ENCODE data around the gene ALG3.
A peak's percentile ranks its signal among the peaks of the same experiment; 100 is the strongest.

Gene ALG3

DNA sequence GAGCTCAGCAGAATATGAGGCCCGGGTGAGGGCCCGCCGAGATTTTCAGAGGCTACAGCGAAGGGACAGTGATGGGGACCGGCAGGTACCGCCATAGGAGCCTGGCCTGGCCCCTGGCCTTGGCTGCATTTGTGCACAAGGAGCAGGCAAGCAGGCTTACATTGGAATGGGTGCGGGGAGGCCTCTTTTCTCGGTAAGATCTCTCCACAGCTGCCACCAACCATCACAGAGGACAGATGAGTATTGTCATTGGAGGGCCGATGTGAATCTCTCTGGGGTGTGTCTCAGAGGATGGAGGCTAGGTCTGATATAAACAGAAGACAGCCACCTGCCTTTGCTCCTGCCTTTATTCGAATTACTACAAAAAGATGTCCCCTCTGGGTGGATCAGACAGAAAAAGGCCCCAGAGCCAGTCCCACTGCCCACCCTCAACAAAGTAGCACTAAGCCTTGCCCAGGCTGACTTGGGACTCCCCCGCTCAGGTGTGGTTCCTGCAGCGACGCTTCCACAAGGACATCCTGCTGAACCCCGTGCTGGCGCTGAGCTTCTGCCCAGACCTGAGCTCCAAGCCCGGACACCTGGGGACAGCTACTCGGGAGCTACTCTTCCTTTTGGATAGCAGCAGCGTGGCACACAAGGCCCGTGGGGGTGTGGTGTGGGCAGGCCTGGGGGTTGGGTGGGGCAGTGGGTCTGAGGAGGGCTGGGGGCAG, 13.9 kb downstream of the ALG3 start:
- no peak for DNase-seq (ENCODE audit: low spot score)

DNA sequence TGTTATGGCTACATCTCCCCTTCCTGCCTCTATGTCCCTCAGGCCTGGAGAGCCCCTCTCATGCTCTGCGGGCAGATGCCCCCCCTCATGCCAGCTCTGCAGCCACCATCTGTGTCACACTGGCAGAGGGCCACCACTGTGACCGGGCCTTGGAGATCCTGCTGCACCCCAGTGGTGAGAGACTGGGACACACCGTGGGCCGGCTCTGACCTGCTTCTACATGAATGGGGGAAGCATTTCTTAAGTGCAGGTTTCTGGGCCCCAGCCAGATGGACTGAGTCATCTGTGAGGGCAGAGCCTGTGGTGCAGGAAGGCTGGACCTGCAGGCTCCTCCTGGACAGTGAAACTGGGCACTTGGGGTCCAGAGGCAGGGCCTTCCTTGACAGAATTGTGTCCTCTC, 14.5 kb downstream of the ALG3 start:
- peak; percentile 88 for DNase-seq (ENCODE audit: low spot score)

DNA sequence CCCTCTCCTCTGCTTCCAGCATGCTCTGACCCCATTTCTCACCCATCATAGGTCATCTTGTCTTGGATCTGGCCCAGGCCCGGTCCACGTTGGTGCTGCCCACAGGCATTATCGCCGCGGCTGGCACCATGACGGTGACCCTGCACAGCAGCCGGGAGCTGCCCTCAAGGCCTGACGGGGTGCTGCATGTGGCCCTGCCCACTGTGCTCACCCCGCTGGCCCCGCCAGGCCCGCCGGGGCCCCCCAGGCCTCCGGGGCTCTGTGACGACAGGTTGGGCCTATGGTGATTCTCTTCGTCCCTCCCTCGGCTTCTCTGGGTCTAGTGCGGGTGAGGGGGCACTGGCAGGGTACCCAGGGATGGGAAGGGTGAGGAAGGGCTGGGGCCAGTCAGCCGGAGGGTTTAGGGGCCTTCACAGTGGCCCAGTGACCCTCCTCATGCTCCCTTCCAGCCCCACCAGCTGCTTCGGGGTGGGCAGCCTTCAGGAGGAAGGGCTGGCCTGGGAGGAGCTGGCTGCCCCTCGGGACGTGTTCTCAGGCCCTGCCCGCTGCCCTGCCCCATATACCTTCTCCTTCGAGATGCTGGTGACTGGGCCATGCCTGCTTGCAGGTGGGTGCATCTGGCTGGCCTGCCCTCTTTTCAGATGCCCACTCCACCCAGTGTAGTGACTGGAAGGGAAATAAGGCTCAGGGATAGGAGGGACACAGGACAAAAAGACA, 15.5 kb downstream of the ALG3 start:
- DNase-seq (ENCODE audit: low spot score) = no peak

DNA sequence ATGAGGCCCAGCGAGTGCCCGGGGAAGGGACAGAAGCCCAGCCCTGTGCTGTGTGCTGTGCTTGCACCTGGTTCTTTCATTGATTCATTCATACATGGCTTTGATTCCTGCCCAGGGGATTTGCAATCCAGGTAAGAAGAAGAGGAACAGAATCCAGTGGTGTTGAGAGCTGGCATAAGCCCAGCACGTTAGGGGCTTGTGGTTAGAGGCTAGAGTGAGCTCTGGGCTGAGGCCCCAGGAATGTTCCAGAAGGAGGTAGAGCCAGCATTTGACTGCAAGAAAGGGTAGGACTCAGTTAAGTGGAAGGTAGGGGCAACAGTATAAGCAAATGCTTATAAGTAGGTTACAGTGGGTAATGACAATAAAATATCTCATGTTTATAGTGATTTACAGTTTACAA, 17.1 kb downstream of the ALG3 start:
- DNase-seq (ENCODE audit: low spot score) = no peak

DNA sequence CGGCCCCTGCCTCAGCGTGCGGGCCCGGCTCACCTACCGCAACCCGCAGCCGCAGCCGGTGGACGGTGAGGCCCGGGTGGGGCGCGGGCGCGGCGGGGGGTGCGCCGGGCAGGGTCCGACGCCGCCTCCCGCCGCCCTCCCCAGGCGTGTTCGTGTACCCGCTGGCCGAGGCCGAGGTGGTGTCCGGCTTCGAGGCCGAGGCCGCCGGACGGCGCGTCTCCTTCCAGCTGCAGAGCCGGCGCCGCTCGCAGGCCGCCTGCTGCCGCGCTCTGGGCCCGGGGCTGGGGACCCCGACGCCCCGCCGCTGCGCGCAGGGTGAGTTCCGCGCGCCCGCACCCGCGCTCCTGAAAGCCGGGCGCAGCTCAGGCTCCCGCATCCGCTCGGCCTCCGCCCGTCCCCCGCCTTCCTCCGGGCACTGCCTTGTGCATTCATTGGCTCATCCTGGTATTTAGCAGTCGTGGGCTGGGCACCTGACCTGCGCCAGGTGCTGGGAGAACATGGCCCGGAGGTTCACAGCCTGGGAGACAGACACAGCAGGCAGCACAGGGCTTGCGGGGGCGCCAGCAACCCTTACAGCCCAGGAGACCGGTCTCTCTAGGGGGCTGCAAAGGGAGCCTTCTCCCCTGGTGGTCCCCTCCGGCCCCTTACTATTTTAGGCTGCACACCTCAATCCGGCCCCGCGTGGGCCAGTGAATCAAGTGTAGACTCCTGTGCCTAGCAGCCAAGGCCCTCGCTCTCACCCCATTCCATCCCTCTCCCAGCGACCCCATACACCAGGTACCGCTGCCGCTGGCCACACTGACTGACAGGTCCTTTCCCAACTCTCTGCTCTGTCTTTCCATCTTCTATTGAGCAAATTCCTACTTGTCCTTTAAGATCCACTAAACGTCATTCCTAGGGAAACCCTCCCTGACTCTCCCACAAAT, 17.9 kb downstream of the ALG3 start:
- no peak for DNase-seq (ENCODE audit: low spot score)

DNA sequence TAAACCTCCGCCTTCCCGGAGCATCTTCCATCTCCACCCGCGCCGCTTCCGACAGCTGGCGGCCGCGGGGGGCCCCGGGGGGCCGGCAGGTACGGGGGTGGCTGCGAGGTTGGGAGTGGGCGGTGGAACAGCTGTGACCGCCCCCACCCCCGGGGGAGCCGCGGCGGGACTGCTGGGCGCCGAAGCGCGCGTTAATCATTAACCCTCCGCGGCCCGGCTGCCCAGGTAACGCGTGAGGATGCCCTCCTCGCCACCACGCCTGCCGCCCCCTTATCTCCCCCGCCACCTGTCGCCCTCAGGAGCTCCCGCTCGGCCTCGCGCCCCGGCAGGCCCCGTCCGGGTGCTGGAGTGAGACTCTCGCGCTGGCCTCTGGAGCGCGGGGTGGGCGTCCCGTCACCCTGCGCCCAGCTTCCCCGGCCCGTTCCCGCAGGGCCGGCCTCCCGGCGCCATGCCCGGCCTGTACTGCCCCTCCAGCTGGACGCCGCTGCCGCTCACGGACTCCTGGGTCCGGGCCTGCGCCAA, 18.6 kb downstream of the ALG3 start:
- no peak for DNase-seq (ENCODE audit: low spot score)

DNA sequence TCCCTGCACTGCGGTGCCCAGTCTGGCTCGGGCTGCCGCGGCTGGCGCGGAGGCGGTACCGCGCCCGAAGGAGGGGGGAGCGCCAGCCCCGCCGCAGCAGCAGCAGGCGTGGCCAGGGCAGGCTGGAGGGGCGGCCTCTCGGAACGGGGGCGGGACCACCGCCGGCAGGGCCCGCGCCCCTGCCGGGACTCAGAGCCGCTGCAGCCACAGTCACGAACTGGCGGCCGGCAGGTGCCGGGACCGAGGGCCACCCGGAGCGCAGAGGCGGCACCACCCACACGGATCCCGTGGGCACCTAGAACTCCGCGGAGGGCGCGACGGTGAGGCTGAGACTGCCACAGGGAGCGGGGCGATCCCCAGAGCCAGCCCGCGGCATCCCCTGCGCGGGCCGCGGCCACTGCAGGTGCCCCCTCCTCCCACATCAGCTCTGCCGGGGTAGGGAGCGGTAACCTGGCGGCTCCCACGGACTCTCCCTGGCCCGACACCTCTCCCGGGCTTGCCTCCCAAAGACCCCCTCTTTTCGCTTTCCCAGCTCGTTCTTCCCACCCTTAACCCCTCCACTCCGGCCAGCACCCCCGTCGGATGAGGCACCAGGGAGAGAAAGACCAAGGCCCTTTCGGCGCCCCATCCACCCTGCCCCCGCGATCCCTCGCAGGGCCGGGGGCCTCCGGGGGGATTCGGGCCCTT, 19.2 kb downstream of the ALG3 start, which contains the start of gene VWA5B2:
TSS of gene VWA5B2 (plus strand) at position 192 of the 687 bp plus-strand sequence. CDS start 944 bp downstream, outside the sequence.
- peak; percentile 83 for DNase-seq (ENCODE audit: low spot score)

DNA sequence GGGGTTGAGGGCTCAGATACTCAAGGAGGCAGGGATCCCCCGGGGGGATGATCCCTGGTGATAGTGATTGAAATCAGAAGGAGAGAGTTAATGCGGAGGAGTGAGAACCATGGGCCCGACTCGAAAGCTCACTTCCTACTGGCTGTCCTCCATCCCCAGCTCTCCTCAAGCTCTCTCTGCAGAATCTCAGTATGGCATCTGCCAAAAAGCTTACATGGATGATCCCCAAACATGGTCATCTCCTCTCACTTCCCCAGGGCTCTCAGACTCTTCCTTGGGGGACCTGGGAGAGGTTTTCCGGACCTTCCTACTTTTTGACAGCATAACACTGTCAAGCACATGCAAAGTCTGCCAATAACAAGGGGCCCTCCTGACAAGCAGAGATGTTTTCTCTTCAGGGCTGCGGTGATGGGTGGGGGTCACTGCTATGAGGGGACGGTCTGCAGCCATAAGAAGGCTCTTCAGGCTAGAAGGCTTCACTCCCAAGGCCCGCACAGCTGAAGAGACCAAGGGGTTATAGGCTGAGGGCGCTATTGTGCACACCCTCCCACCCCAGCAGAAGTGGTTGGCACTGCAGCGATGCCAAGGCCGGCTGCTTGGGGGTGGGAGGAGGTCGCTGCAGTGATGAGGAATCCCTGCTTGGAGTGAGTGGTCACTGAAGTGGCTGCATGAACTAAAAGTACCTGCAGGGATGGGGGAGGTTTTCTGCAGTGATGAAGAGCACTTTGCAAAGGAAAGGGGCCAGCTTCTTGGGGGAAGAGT, 20.2 kb downstream of the ALG3 start:
- no peak for DNase-seq (ENCODE audit: low spot score)

DNA sequence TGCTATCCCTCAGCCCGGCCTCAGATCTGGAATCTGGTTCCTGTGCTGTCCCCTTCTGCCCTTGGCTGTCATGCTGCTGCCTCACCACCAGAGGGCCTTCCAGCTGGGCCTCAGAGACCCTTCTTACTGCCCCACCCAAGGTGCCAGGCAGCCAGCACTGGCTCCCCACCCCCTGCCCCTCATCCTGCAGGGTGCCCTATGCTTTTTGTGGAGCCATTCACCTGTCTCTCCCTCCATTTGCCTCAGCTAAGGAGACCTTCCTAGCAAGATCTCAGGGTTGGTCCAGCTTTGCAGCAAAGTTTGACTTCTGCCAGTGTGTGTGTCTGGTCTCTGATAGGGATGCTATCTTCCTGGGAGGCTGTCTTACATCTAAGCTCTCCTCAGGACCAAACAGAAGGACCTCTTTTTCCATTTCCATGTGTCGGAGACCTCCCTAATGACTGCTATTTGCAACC, 21.3 kb downstream of the ALG3 start:
- DNase-seq (ENCODE audit: low spot score) = peak; percentile 42

DNA sequence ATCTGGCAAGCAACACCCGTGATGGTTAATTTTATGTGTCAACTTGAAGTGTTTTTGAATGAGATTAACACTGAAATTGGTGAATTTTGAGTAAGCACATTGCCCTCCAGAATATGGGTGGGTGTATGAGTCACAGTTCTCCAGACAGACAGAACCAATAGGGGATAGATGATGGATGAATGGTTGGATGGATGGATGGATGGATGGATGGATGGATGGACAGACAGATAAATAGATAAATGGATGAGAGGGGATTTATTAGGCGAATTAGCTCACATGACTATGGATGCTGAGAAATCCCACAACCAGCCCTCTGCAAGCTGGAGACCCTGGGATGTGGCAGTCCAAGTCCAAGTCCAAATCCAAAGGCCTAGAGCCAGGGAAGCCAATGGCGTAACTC, 24.8 kb downstream of the ALG3 start:
- no peak for DNase-seq (ENCODE audit: low spot score)

DNA sequence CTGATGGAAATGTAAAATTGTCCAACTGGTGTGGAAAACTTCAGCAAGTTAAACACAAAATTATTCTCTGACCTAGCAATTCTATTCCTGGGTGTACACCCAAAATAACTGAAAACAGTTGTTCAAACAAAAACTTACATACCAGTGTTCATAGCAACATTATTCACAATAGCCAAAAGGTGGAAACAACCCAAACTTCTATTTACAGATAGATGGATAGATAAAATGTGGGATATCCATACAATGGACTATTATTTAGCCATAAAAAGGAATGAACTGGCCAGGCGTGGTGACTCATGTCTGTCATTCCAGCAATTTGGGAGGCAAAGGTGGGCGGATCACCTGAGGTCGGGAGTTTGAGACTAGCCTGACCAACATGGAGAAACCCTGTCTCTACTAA, 26.2 kb downstream of the ALG3 start:
- DNase-seq (ENCODE audit: low spot score) = no peak

DNA sequence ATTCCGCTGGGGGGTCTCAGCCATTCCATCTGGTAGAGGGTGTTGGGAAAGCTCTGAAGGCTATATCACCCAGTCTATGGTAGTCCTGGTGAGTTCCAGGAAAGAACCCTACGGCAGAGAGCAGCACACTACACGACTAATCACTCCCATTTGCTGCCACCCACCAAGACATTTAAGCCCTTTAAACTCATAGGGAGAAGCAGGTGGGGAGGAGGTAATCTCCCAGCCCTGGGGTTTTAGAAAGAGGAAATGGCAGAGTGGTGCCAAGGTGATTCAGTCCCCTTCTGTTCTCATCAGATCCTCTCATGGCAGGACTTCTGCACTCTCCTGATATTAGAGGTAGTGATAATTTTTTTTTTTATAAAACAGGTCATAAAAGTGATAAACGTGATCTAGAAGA, 29.9 kb downstream of the ALG3 start:
- no peak for DNase-seq (ENCODE audit: low spot score)

DNA sequence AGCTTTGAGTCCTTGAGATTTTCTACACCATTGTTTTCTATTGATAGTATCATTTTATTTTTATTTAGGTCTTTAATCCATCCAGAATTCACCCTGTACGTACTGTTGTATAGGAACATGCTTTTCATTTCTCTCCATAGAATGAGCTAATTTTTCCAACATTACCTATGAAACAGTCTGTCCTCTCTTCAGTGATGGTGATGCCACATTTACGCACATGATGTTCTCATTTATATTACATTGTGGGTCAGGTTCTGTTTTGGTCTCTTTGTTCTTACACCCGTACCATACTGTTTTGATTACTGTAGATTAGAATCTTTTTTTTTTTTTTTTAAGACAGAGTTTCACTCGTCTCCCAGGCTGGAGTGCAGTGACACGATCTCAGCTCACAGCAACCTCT, 37.0 kb downstream of the ALG3 start:
- no peak for DNase-seq (ENCODE audit: low spot score)

DNA sequence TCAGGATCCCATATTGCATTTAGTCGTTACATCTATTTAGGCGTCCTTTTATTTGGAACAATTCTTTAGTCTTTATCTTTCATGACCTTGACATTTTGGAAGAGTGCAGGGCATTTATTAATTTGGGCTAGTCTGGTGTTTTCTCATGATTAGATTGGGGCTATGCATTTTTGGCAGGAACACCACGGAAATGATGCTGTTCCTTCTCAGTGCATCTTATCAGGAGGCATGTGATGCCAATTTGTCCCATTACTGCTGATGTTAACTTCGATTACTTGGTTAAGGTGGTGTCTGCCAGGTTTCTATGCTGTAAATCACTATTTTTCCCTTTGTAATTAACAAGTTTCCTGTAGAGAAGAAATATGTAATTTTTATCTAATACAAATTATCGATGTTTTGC, 37.5 kb downstream of the ALG3 start:
- DNase-seq (ENCODE audit: low spot score) = no peak

DNA sequence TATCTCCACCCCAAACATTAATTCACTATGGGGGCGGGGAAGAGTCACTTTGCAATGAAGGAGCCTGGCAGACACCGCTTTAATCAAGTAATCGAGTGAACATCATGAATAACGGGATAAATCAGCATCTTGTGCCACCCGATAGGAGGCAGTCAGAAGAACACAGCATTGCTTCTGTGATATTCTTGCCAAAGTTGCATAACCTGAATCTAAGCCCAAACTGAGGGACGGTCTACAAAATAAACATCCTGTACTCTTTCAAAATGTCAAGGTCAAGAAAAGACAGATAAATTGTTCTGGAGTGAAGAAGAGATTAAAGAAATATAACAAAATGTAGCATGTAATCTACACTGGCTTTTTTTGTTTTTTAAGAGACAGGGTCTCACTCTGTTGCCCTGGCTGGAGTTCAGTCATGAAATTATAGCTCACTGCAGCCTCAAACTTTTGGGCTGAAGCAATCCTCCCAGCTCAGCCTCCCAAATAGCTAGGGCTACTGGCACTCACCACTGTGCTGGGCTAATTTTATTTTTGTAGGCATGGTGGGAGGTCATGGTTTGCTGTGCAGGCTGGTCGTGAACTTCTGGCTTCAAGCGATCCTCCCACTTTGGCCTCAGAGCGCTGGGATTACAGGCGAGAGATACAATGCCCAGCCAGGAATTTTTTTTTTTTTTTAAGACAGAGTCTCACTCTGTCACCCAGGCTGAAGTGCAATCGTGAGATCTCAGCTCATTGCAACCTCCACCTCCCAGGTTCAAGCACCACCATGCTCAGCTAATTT, 39.4 kb downstream of the ALG3 start:
- DNase-seq (ENCODE audit: low spot score) = no peak

DNA sequence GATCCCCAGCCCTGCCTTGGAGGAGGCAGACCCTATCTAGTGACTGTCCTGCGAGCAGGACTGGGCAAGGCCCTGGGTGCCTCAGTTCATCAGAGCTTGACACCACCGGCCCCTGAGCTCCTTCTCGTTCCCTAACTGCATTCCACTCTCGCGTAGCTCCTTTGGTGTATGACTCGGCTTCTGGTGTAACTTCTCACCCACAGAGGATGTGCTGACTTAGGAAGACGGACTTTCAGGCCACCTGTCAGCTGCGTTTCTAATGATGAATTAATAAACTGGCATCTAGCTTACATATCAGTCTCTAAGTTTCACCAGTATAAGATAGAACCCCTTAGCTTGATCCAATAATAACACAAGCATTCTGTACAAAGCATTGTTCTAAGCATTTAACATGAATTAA, 45.2 kb downstream of the ALG3 start:
- no peak for DNase-seq (ENCODE audit: low spot score)

DNA sequence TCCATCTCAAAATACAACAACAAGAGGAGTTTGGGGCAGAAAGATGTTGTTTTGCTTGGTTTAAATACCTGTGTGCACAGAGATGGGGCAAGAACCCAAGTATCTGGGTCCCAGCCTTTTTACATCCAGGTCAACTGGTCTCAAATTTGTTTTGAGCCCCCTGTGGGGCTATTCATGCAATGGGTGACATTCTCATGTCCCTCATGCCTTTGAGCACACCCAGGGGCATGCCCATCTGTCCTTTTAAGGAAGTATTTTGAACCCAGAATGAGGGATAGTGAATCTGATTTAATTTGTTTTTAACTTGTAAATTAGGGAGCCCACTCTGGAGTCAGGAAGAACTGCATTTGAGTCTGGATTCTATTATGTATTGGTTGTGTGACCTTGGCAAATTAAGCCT, 47.9 kb downstream of the ALG3 start:
- DNase-seq (ENCODE audit: low spot score) = no peak

DNA sequence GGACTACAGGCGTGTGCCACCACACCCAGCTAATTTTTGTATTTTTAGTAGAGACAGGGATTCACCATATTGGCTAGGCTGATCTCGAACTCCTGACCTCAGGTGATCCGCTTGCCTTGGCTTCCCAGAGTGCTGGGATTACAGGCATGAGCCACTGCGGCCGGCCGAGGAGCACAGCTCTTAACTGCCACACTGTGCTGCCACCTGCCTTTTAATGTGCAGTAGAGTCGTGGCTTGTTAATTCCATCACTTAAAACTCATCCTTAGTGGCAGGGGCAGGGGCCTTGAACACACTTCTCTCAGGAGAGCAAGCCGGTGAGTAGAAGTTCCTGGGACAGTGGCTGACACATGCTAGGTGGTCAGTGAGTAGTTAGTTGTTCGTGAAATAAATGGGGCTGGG, 50.3 kb downstream of the ALG3 start:
- DNase-seq (ENCODE audit: low spot score) = no peak

DNA sequence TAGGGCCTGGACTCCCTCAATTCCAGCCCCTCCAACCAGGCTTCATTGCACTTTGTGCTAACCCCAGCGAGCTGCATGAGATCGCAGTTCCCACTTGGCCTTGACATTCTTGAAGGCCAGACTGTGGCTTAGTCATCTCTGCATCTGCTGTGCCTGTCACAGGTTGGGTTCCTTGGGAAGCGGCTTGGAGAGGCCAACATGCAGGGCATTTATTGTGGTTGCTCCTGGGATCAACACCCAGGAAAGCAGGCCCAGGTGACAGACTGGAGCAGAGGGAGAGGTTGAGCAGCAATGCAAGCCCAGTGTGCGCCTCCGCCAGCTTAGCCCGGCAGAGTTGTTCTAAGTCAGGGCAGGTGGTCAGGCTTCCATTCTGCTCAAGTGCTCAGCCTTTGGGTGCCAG, 52.2 kb downstream of the ALG3 start:
- no peak for DNase-seq (ENCODE audit: low spot score)

DNA sequence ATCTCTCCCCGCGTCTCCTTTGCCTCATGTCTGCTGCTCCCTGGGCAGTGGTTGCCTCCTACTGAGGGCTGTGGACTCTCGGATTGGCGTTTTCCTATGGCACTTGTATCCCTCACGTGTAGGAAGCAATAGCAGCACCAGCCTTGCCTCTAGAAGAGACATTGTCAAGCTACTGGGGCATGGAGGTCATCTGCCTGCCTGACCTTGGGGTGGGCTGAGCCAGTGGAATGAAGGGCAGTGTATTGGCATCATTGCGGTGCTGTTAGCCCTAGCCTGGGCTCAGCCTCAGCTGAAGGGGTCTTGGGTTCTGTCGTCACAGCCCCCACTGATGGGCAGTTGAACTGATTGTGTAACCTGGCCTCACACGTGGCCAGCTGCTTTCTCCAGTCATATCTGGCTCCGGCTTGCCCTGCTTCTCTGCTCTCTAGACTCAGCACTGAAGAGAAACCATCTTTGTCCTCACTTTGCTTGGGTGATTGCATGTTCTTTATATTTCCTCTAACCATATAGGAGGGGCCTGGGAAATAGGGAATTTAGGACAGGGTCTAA, 54.7 kb downstream of the ALG3 start:
- no peak for DNase-seq (ENCODE audit: low spot score)
